ENCODE data around the gene SKIC2. TPM values are rescaled to one million over a fixed set of nuclear protein-coding genes. Genes with fewer than 3 reads are reported as not detected.

SKIC2 gene
- total RNA-seq, 1 donor from 2014 or later: 63.4 TPM

- peak overlapping the region; percentile 26 for H3K4me3 Mint-ChIP-seq (ENCODE audit: unreplicated experiment)
- H3K9me3 Mint-ChIP-seq (ENCODE audit: unreplicated experiment): no peaks in the 10 kb centered on the region
- H3K36me3 Mint-ChIP-seq (ENCODE audit: low read depth, unreplicated experiment): peaks cover 10% of the 10 kb centered on the region
- peaks cover 20% of the 10 kb centered on the region for H3K27me3 Mint-ChIP-seq (ENCODE audit: unreplicated experiment)
- no peak for TF ChIP-seq CTCF (IDR thresholded peaks at IDR 0.05; ENCODE audit: unreplicated experiment)
- H3K27ac Mint-ChIP-seq (ENCODE audit: unreplicated experiment): peak overlapping the region; percentile 2
- H3K4me1 Mint-ChIP-seq (ENCODE audit: unreplicated experiment): peaks cover 2% of the 10 kb centered on the region
- no peak for DNase-seq (ENCODE audit: low spot score)
Measured at GRCh38 chr6:31947864-31948263, 11.1 kb upstream of the SKIC2 start.

GRCh38 chr6:31948306-31948705, 10.7 kb upstream of the SKIC2 start:
- peak overlapping the region; percentile 26 for H3K27ac Mint-ChIP-seq (ENCODE audit: unreplicated experiment)

GRCh38 chr6:31948753-31949413, 10.1 kb upstream of the SKIC2 start:
- peak overlapping the region; percentile 48 for H3K27ac Mint-ChIP-seq (ENCODE audit: unreplicated experiment)
- DNase-seq (ENCODE audit: low spot score): no peak
- TF ChIP-seq CTCF (IDR thresholded peaks at IDR 0.05; ENCODE audit: unreplicated experiment): no peak
- H3K9me3 Mint-ChIP-seq (ENCODE audit: unreplicated experiment): no peaks in the 10 kb centered on the region
- peaks cover 2% of the 10 kb centered on the region for H3K4me1 Mint-ChIP-seq (ENCODE audit: unreplicated experiment)
- peaks cover 20% of the 10 kb centered on the region for H3K36me3 Mint-ChIP-seq (ENCODE audit: low read depth, unreplicated experiment)
- H3K27me3 Mint-ChIP-seq (ENCODE audit: unreplicated experiment): peaks cover 23% of the 10 kb centered on the region
- H3K4me3 Mint-ChIP-seq (ENCODE audit: unreplicated experiment): peak overlapping the region; percentile 56

More at GRCh38 chr6:31948306-31948705, 10.7 kb upstream of the SKIC2 start:
- no peaks in the 10 kb centered on the region for H3K9me3 Mint-ChIP-seq (ENCODE audit: unreplicated experiment)
- peaks cover 14% of the 10 kb centered on the region for H3K36me3 Mint-ChIP-seq (ENCODE audit: low read depth, unreplicated experiment)
- H3K27me3 Mint-ChIP-seq (ENCODE audit: unreplicated experiment): peaks cover 20% of the 10 kb centered on the region
- no peak for TF ChIP-seq CTCF (IDR thresholded peaks at IDR 0.05; ENCODE audit: unreplicated experiment)
- DNase-seq (ENCODE audit: low spot score): no peak
- peak overlapping the region; percentile 73 for H3K4me3 Mint-ChIP-seq (ENCODE audit: unreplicated experiment)
- H3K4me1 Mint-ChIP-seq (ENCODE audit: unreplicated experiment): peaks cover 2% of the 10 kb centered on the region

GRCh38 chr6:31949926-31950548, 8.9 kb upstream of the SKIC2 start:
- H3K36me3 Mint-ChIP-seq (ENCODE audit: low read depth, unreplicated experiment): peaks cover 30% of the 10 kb centered on the region
- no peak for DNase-seq (ENCODE audit: low spot score)
- no peak overlapping the region for H3K27ac Mint-ChIP-seq (ENCODE audit: unreplicated experiment)
- H3K4me1 Mint-ChIP-seq (ENCODE audit: unreplicated experiment): peaks cover 2% of the 10 kb centered on the region
- H3K27me3 Mint-ChIP-seq (ENCODE audit: unreplicated experiment): peaks cover 19% of the 10 kb centered on the region
- no peak for TF ChIP-seq CTCF (IDR thresholded peaks at IDR 0.05; ENCODE audit: unreplicated experiment)
- peak overlapping the region; percentile 60 for H3K4me3 Mint-ChIP-seq (ENCODE audit: unreplicated experiment)
- no peaks in the 10 kb centered on the region for H3K9me3 Mint-ChIP-seq (ENCODE audit: unreplicated experiment)
